H1 (cell line): ENCODE measurements around the gene GLRX. TPM values are rescaled to one million over a fixed set of nuclear protein-coding genes. Genes with fewer than 3 reads are reported as not detected.

Experiments
- CTCF ChIA-PET: fragments of 300-600 bp; sonication (Branson Sonifier 250); formaldehyde crosslinking; loops from one replicate; lab custom pipeline; 2021; ENCODE audit not compliant: partially characterized antibody; lab: Charles Lee
- POLR2A ChIA-PET: fragments of 300-600 bp; sonication (Branson Sonifier 250); formaldehyde crosslinking; loops from one replicate; lab custom pipeline; 2021; ENCODE audit warnings: inconsistent platforms; ENCODE audit not compliant: partially characterized antibody; lab: Charles Lee
- DNase-seq, 2 experiments: peaks; one replicate each; pipeline versions ENCODE4 v3.0.0 to v3.0.0-alpha.2; 2010 to 2022; ENCODE audit warnings: low spot score in 2 of 2, low read depth in 1 of 2, mixed read lengths in 1 of 2
- FAIRE-seq: peaks from 2 replicates; lab custom pipeline; 2011; peaks lifted over from hg19 to GRCh38; lab: Jason Lieb, UNC
- H2AFZ ChIP-seq: 2 replicates; pipeline ENCODE4 v1.8.1; 2012; ENCODE audit warnings: low read length, inconsistent platforms
- H2AK5ac ChIP-seq: 2 replicates; pipeline ENCODE4 v1.6.1; 2013; ENCODE audit warnings: low read depth, low read length
- H2BK120ac ChIP-seq: replicated peaks from 2 replicates; pipeline ENCODE3; 2013; ENCODE audit warnings: low read depth, low read length, inconsistent platforms
- H2BK12ac ChIP-seq: 2 replicates; pipeline ENCODE4 v1.6.1; 2013; ENCODE audit warnings: low read depth, low read length
- H2BK15ac ChIP-seq: 2 replicates; pipeline ENCODE4 v1.6.1; 2013; ENCODE audit warnings: low read length
- H2BK20ac ChIP-seq: 2 replicates; pipeline ENCODE4 v1.6.1; 2013; ENCODE audit warnings: low read length
- H2BK5ac ChIP-seq: 2 replicates; pipeline ENCODE4 v1.6.1; 2013; ENCODE audit warnings: low read depth, low read length
- H3K14ac ChIP-seq: 2 replicates; pipeline ENCODE4 v1.6.1; 2013; ENCODE audit warnings: inconsistent platforms; ENCODE audit not compliant: insufficient read length
- H3K18ac ChIP-seq: 2 replicates; pipeline ENCODE4 v1.6.1; 2013; ENCODE audit warnings: low read length; ENCODE audit errors: extremely low read depth
- H3K23ac ChIP-seq: 2 replicates; pipeline ENCODE4 v1.6.1; 2013; ENCODE audit warnings: inconsistent platforms; ENCODE audit not compliant: insufficient read length
- H3K23me2 ChIP-seq: 2 replicates; pipeline ENCODE4 v1.6.1; 2013; ENCODE audit warnings: low read depth, low read length
- H3K27ac ChIP-seq: 2 replicates; pipeline ENCODE4 v1.6.1; 2011; ENCODE audit warnings: low read depth, low read length, inconsistent platforms
- H3K27me3 ChIP-seq, 4 experiments: replicated peaks in 1 of 4; 1 replicate in 1 of 4; 2 replicates in 3 of 4; pipeline versions ENCODE4 v1.6.1 to v1.8.1; 2011 to 2013; ENCODE audit warnings: low read length in 3 of 4, mild to moderate bottlenecking in 3 of 4, inconsistent platforms in 2 of 4, mixed read lengths in 2 of 4, moderate library complexity in 1 of 4; ENCODE audit not compliant: control insufficient read depth in 3 of 4, insufficient read depth in 3 of 4; ENCODE audit errors: extremely low read depth in 1 of 4
- H3K36me3 ChIP-seq, 4 experiments: 2 replicates each; pipeline versions ENCODE4 v1.6.1 to v1.8.1; 2011 to 2013; ENCODE audit warnings: mild to moderate bottlenecking in 4 of 4, low read length in 3 of 4, moderate library complexity in 2 of 4, control low read depth in 1 of 4, inconsistent platforms in 1 of 4; ENCODE audit not compliant: insufficient read depth in 4 of 4, control insufficient read depth in 2 of 4
- H3K4ac ChIP-seq: replicated peaks from 2 replicates; pipeline ENCODE3; 2013; ENCODE audit warnings: low read length, low read depth, mixed read lengths, inconsistent platforms; ENCODE audit not compliant: insufficient read length
- H3K4me1 ChIP-seq, 4 experiments: replicated peaks in 1 of 4; 1 replicate in 1 of 4; 2 replicates in 3 of 4; pipeline versions ENCODE4 v1.6.1 to v1.8.1; 2011 to 2013; ENCODE audit warnings: low read length in 3 of 4, inconsistent platforms in 2 of 4, mixed read lengths in 1 of 4; ENCODE audit not compliant: insufficient read depth in 4 of 4, control insufficient read depth in 3 of 4
- H3K4me2 ChIP-seq, 2 experiments: 2 replicates each; pipeline versions ENCODE4 v1.6.1 to v1.8.1; 2011 to 2013; ENCODE audit warnings: low read depth in 2 of 2, low read length in 2 of 2, control low read depth in 1 of 2, inconsistent platforms in 1 of 2, mild to moderate bottlenecking in 1 of 2; ENCODE audit not compliant: insufficient read depth in 1 of 2
- H3K4me3 ChIP-seq, 4 experiments: fragments of 200-600, 300-600 bp in 1 of 4; sonication (generic), shearing (Covaris generic), sonication (Bioruptor Twin) in 1 of 4; 2 replicates each; pipeline versions ENCODE4 v1.5.1 to v1.8.1; 2011 to 2016; ENCODE audit warnings: low read length in 4 of 4, low read depth in 3 of 4, control low read depth in 2 of 4, inconsistent platforms in 2 of 4, mild to moderate bottlenecking in 2 of 4, mixed read lengths in 1 of 4, moderate library complexity in 1 of 4; ENCODE audit not compliant: insufficient read depth in 2 of 4; ENCODE audit errors: extremely low read depth in 1 of 4
- H3K56ac ChIP-seq: replicated peaks from 2 replicates; pipeline ENCODE3; 2013; ENCODE audit warnings: low read depth, mild to moderate bottlenecking, mixed read lengths, low read length, inconsistent platforms; ENCODE audit not compliant: insufficient read length
- H3K79me1 ChIP-seq: 2 replicates; pipeline ENCODE4 v1.6.1; 2013; ENCODE audit warnings: low read depth, low read length, control low read depth
- H3K79me2 ChIP-seq, 2 experiments: 2 replicates each; pipeline versions ENCODE4 v1.6.1 to v1.8.1; 2012 to 2013; ENCODE audit warnings: low read length in 2 of 2, mild to moderate bottlenecking in 2 of 2, inconsistent platforms in 1 of 2; ENCODE audit not compliant: insufficient read depth in 2 of 2, control insufficient read depth in 1 of 2
- H3K9ac ChIP-seq, 4 experiments: replicated peaks in 1 of 4; 1 replicate in 1 of 4; 2 replicates in 3 of 4; pipeline versions ENCODE4 v1.6.1 to v1.8.1; 2011 to 2013; ENCODE audit warnings: low read depth in 3 of 4, low read length in 3 of 4, control low read depth in 2 of 4, mild to moderate bottlenecking in 2 of 4, moderate library complexity in 2 of 4, inconsistent platforms in 1 of 4; ENCODE audit errors: extremely low read depth in 1 of 4
- H3K9me3 ChIP-seq, 2 experiments: 2 replicates each; pipeline versions ENCODE4 v1.6.1 to v1.8.1; 2012 to 2013; ENCODE audit warnings: mild to moderate bottlenecking in 2 of 2, moderate library complexity in 2 of 2, control low read depth in 1 of 2, inconsistent platforms in 1 of 2, low read depth in 1 of 2, low read length in 1 of 2, mixed read lengths in 1 of 2; ENCODE audit not compliant: insufficient read depth in 2 of 2
- H4K20me1 ChIP-seq, 2 experiments: replicated peaks in 1 of 2; 2 replicates each; pipeline versions ENCODE3 to v1.8.1; 2011 to 2013; ENCODE audit warnings: inconsistent platforms in 2 of 2, low read length in 2 of 2, mild to moderate bottlenecking in 1 of 2; ENCODE audit not compliant: insufficient read depth in 2 of 2, control insufficient read depth in 1 of 2
- H4K5ac ChIP-seq: 2 replicates; pipeline ENCODE4 v1.6.1; 2013; ENCODE audit warnings: low read length, low read depth, mixed read lengths, inconsistent platforms; ENCODE audit not compliant: insufficient read length
- H4K8ac ChIP-seq: 2 replicates; pipeline ENCODE4 v1.8.0; 2013; ENCODE audit warnings: mild to moderate bottlenecking, moderate library complexity, low read length, inconsistent platforms; ENCODE audit not compliant: insufficient read depth; ENCODE audit errors: extremely low read depth
- H4K91ac ChIP-seq: replicated peaks from 2 replicates; pipeline ENCODE3; 2013; ENCODE audit warnings: low read length, mixed read lengths, inconsistent platforms; ENCODE audit not compliant: insufficient read length
- ATF2 ChIP-seq: IDR thresholded peaks from 2 replicates; pipeline ENCODE4 v1.6.1; 2012; ENCODE audit warnings: low read length, inconsistent platforms
- BCL11A ChIP-seq, 2 experiments: IDR thresholded peaks; one replicate each; pipeline ENCODE4 v1.6.1; 2011; ENCODE audit warnings: low read depth in 2 of 2, low read length in 2 of 2, mild to moderate bottlenecking in 2 of 2
- POLR2A ChIP-seq, 2 experiments: IDR thresholded peaks; 1 replicate in 1 of 2; 2 replicates in 1 of 2; pipeline ENCODE4 v1.6.1; 2011; ENCODE audit warnings: low read depth in 2 of 2, low read length in 2 of 2, mild to moderate bottlenecking in 2 of 2; ENCODE audit errors: control extremely low read depth in 1 of 2
- POU5F1 ChIP-seq: IDR thresholded peaks from 2 replicates; pipeline ENCODE4 v1.6.1; 2011; ENCODE audit warnings: low read depth, mild to moderate bottlenecking, low read length, moderate library complexity
- SIX5 ChIP-seq: IDR thresholded peaks from 2 replicates; pipeline ENCODE4 v1.6.1; 2011; ENCODE audit warnings: mild to moderate bottlenecking, low read depth, low read length
- USF2 ChIP-seq: IDR thresholded peaks from 2 replicates; pipeline ENCODE4 v1.6.1; 2011; ENCODE audit warnings: low read length, improper control_type of control experiment
- WGBS, 2 experiments: shearing (Covaris generic) in 1 of 2; methylation state at CpG; one replicate each; pipeline versions ENCODE4 v1.1.6 to v1.1.7; 2013 to 2015; ENCODE audit warnings: low lambda C conversion rate in 2 of 2, mixed read lengths in 2 of 2, inconsistent platforms in 1 of 2, low coverage in 1 of 2, missing lambda C conversion rate in 1 of 2; ENCODE audit not compliant: insufficient replicate concordance in 2 of 2, insufficient coverage in 1 of 2, insufficient read length in 1 of 2; ENCODE audit errors: extremely low coverage in 1 of 2, missing lambda C conversion rate in 1 of 2; 5-methylcytosine and 5-hydroxymethylcytosine counted together
- polyA plus RNA-seq, 7 experiments: library from polyadenylated mRNA; depleted of rRNA in 3 of 7; stranded (reverse) in 5 of 7; unstranded in 2 of 7; fragments of >200 nt in 5 of 7; fragments of 200-250 nt in 2 of 7; gene quantifications; 1 replicate in 5 of 7; 2 replicates in 1 of 7; 4 replicates in 1 of 7; pipeline versions ENCODE4 v1.2.1 to v1.2.3, GENCODE V29; 2011 to 2013; ENCODE audit warnings: missing spikeins in 2 of 7, mixed read lengths in 2 of 7
- total RNA-seq: library from RNA; stranded (reverse); fragmentation: NEBNext Ultra II Directional; extraction: Animal tissue kit (Norgen Biotek cat#: 25700); gene quantifications from 2 replicates; pipeline ENCODE4 v1.2.1, GENCODE V29; 2021

The GLRX gene
- total and polyA plus RNA-seq, 2 of the 8 experiments (the other 6 are each of a cell fraction or from before 2014, with no cell fraction given): 22.9 to 31.2 TPM

GRCh38 chr5:95859661-95860060, 37.1 kb upstream of the GLRX start:
- WGBS, 2 experiments: 80% methylated on average over 4 of the region's 4 CpGs; no CpG with 5 or more reads in 1 of the 2 experiments
- no peak overlapping the region for H2BK5ac ChIP-seq
- H3K79me2 ChIP-seq: no peaks in the 10 kb centered on the region
- H3K4me3 ChIP-seq: no peak overlapping the region
- no peaks in the 10 kb centered on the region for H4K20me1 ChIP-seq
- H3K9me3 ChIP-seq: no peaks in the 10 kb centered on the region
- no peak overlapping the region for H4K91ac ChIP-seq
- ChIA-PET POLR2A (no interaction called here), CTCF (interaction anchor here (0.8 to 4.4 kb wide), 13 partner anchors 9 to 485 kb away, joined by 3 to 43 read pairs (median 3); no protein-coding TSS in a partner anchor)
- no peaks in the 10 kb centered on the region; a peak in 1 of 7 replicates for H3K27me3 ChIP-seq
- no peak overlapping the region for H2BK15ac ChIP-seq
- no peak for TF ChIP-seq SIX5
- TF ChIP-seq ATF2: no peak
- TF ChIP-seq USF2: no peak
- TF ChIP-seq POLR2A (IDR thresholded peaks at IDR 0.05; ENCODE audit: control extremely low read depth in 1 of 2, low read depth in 2 of 2, low read length in 2 of 2): no peak
- TF ChIP-seq BCL11A (IDR thresholded peaks at IDR 0.05; ENCODE audit: low read depth in 2 of 2, low read length in 2 of 2): no peak
- TF ChIP-seq POU5F1: no peak
- no peak overlapping the region for H3K23ac ChIP-seq
- H3K14ac ChIP-seq: no peak overlapping the region
- no peak for FAIRE-seq
- no peaks in the 10 kb centered on the region for H3K36me3 ChIP-seq
- no peak overlapping the region for H2BK120ac ChIP-seq
- H2AK5ac ChIP-seq: no peak overlapping the region
- no peak overlapping the region for H3K56ac ChIP-seq
- no peaks in the 10 kb centered on the region; a peak in 2 of 7 replicates for H3K4me1 ChIP-seq
- H2BK20ac ChIP-seq: no peak overlapping the region
- no peak overlapping the region for H2BK12ac ChIP-seq
- no peak for DNase-seq
- H3K23me2 ChIP-seq: no peaks in the 10 kb centered on the region
- H4K5ac ChIP-seq: no peak overlapping the region
- H3K4ac ChIP-seq: no peak overlapping the region
- no peak overlapping the region for H2AFZ ChIP-seq
- no peak overlapping the region for H3K9ac ChIP-seq
- no peak overlapping the region for H3K4me2 ChIP-seq
- no peak overlapping the region for H4K8ac ChIP-seq
- no peak overlapping the region for H3K27ac ChIP-seq
- no peaks in the 10 kb centered on the region for H3K79me1 ChIP-seq
- H3K18ac ChIP-seq: no peak overlapping the region
